Head of caudate nucleus (tissue), 42 donors: Measurements from ENCODE around the gene ENDOD1.
"Not testable (repeated sequence)": the region's sequence is repeated elsewhere in the genome, so short reads cannot be mapped to it uniquely, and the experiment has no call there.

Experiments used
- DNase-seq, 42 donors: peaks; one replicate each; pipeline versions ENCODE4 v3.0.0 to v3.0.0-alpha.2; 2020 to 2021; ENCODE audit warnings: mixed read lengths in 7 of 42
- intact Hi-C: fragments of 100-400 bp; cut with DNase I; formaldehyde crosslinking; loops from one replicate; pipeline ENCODE4 v1.15.0; 2022

Gene ENDOD1

DNA sequence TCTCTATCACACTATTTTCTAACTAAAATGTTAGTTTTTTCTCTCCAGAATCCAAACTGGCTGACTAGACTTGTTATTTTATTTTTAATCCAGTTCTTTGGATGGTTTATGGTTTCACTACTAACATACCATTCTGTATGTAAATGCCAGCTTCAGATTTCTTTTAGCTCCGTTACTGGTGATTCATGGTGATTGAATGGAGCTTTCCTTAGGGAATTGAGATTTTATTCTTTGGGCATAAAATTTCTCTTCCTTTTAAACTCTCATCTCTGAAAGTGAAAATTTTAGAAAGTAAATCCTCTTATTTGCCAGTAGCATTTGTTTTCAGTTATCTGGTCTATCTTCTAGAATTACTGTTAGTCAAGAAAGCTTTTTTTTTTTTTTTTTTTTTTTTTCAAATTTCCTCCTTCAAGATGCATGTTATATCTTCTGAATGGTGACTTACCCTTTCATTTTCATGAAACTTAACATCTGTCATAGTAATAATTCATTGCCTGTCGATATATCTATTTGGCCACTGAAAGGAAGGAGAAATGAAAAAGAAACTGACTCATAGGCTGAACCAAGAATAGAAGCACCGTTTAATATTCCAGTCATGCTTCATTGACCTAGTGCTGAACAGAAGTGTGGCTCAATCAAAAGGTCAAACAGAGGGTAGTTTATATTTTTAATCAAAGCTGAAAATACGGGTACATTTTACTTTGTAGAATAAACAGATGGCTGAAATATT is 6.4 kb downstream of the ENDOD1 start:
- no peak for DNase-seq
- intact Hi-C loops = no loop called here

GRCh38 chr11:95097209-95097608 is 7.6 kb downstream of the ENDOD1 start:
- DNase-seq = no peak
- intact Hi-C loops = no loop called here

- DNase-seq = no peak
- intact Hi-C loops = no loop called here
Observed at GRCh38 chr11:95098826-95099225, 9.2 kb downstream of the ENDOD1 start.

GRCh38 chr11:95100191-95100648 is 10.6 kb downstream of the ENDOD1 start:
- intact Hi-C loops = no loop called here
- no peak for DNase-seq

- intact Hi-C loops = no loop called here
- DNase-seq = no peak
Observed at GRCh38 chr11:95100856-95101507, 11.3 kb downstream of the ENDOD1 start.

DNA sequence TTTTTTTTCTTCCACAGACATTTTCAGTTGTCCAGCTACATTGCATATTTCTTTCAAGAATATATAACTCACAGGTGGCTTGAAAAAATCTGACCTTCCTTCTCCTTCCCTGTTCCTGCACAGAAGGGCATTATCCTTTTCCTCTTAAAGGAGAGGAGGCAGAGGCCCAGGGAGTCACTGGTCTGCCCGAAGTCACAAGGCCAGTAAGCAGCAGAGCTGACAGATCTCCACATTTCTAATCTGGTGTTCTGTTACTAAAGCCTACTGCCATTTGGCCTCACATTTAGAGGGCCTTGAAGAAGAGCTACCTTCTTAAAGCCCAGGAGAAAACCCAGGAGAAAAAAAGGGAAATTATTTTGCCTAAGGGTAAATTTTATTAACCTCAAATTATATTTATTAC is 12.3 kb downstream of the ENDOD1 start:
- intact Hi-C loops = no loop called here
- no peak for DNase-seq

DNA sequence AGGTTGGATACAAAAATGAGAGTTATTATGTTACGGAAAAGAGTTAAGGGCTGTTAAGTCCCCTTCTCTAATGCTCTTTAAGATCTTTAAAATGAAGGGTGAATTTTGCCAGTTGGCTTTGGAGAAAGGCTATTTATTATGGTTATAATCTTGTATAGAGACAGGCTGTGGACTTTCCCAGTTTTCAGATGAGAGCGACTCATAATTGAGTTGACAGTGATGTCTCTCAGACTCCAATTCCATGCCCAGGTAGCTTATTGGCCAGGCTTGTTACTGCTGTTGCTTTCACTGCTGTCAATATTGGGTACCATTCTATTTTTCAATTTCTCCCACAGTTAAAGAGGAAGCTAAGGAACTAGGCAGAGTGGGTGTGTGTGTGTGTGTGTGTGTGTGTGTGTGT is 13.1 kb downstream of the ENDOD1 start:
- DNase-seq = no peak
- intact Hi-C loops = no loop called here

- no peak for DNase-seq
- intact Hi-C loops = no loop called here
Observed at GRCh38 chr11:95103701-95104100, 14.1 kb downstream of the ENDOD1 start.

DNA sequence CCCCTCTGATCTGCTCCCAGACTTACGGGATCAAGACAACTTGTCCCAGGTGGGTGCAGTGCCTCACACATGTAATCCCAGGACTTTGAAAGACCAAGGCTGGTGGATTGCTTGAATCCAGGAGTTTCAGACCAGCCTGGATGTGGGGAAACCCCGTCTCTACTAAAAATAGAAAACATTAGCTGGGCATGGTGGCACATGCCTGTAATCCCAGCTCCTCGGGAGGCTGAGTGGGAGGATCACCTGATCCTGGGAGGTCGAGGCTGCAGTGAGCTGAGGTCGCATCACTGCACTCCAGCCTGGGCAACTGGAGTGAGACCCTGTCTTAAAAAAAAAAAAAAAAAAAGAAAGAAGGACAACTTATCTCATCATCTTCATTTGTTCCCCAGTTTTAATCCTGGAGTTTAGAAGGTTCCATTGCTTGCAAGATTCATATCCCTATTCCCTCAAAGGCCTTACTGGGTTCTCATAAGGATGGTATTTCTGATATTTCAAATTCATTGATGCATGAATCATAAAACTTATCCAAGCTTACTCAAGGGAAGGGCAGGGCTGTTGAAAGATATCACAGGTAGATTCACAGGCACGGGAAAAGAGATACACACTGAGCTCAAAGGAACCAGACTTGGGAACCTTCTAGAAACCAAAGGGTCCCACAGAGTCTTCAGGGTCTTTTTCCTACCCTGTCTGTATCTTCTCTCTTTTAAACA is 14.6 kb downstream of the ENDOD1 start:
- intact Hi-C loops = no loop called here

DNA sequence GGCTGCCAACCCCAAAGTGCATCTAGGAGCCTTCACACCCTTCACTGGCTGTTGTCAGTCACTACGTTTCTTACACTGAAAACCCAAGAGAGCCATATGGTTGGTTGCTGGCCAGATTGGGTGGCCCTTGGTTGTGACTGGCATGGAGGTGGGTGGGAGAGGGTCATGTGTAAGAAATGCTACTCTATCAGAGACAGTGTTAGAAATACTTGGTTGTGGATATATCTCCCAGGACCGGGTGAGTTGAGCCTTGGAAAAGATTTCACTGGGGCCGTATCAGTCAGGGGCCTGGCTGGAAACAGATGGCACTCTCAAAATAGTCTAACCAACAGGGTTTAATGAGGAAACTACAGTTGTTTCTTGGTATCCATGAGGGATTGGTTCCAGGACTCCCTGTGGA is 15.2 kb downstream of the ENDOD1 start:
- intact Hi-C loops = no loop called here
- DNase-seq = no peak

More for the DNA sequence above, 14.6 kb downstream of the ENDOD1 start:
- no peak for DNase-seq

DNA sequence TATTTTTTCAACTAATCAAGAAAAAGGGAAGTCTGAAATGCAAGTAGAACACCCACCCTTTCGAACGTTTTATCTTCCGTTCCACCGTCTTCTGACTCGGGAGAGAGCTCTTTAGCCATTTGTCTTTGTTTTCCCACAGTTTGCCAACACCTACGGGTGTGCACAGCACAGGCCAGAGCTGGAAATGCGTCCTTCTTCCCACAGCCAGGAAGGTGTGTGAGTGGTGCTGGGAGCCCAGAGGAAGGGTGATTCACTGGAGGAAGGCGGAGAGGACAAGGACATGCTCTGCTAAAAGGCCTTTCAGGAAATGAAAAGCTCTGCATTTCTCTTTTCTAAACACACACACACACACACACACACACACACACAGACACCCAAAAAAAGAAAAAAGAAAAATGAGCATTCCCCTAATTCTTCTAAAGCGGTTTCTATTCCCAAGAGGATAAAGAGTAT is 18.5 kb downstream of the ENDOD1 start:
- intact Hi-C loops = no loop called here
- peak in 9 of 42 donors; percentile 18 to 80 (median 38) for DNase-seq

- peak in 17 of 42 donors; percentile 12 to 80 (median 60) for DNase-seq
- intact Hi-C loops = no loop called here
Observed at GRCh38 chr11:95108671-95109551, 19.3 kb downstream of the ENDOD1 start.

- DNase-seq, intact Hi-C loops: not testable (repeated sequence)
Observed at GRCh38 chr11:95111471-95111870, 21.8 kb downstream of the ENDOD1 start.

- intact Hi-C loops = no loop called here
- DNase-seq = no peak
Observed at GRCh38 chr11:95111923-95112540, 22.4 kb downstream of the ENDOD1 start.

GRCh38 chr11:95115597-95115996 is 26.0 kb downstream of the ENDOD1 start:
- DNase-seq = no peak
- intact Hi-C loops = no loop called here

DNA sequence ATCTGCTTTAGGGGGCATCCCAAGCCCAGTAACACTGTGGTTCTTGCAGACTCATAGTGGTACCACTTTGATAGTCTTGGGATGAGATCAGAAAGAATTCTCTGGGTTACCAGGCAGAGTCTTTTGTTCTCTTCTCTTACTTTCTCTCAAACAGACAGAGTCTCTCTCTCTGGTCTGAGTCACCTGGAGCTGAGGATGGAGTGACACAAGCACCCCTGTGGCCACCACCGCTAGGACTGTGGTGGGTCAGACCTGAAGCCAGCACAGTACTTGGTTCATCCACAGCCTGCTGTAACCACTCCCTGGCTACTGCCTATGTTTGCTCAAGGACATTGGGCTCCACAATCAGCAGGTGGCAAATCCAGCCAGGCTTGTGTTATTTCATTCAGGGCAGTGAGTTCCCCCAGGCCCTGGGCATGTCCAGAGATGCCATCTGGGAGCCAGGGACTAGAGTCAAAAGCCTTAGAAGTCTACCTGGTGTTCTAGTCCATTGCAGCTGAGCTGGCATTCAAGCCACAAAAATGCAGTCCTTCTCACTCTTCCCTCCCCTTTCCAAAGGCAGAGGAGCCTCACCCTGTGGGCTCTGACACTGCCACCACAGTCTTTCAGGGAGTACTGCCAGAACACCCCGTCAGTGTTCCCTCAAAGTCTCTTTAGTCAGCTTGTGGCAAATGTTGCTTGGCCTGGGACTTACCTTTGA is 29.9 kb downstream of the ENDOD1 start:
- no peak for DNase-seq
- intact Hi-C loops = no loop called here

GRCh38 chr11:95121698-95122097 is 32.1 kb downstream of the ENDOD1 start:
- intact Hi-C loops = no loop called here
- no peak for DNase-seq

DNA sequence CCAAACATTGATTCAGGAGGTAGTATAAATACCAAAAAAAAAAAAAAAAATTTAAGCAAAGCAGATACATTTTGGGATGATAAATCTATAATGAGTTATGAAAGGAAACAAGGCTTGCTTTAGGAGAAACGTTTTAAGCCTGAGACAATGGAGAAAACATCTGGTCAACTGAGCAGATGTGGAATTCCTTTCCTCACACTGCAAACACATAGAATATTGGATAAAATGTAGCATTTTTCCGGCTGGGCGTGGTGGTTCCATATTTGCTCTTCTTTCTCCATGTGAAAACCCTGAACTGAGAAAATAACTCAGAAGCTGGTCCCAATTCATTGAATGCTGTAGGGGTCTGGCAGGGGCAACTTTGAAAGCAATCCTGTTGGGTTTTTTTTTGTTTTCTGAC is 33.9 kb downstream of the ENDOD1 start:
- intact Hi-C loops = no loop called here
- DNase-seq = no peak
